MM.1S (cell line): Measurements from ENCODE around the gene PON2.

ENCODE experiments used
- EZH2 ChIP-seq: fragments of 300-600 bp; sonication (generic); optimal IDR thresholded peaks from 2 replicates; pipeline ENCODE3; 2017; ENCODE audit warnings: low read depth, mild to moderate bottlenecking, antibody characterized with exemption, low read length, mixed read lengths
- TF ChIP-seq, protein P1 (sequence below): fragments of 300-600 bp; sonication (generic); IDR thresholded peaks from 2 replicates; pipeline ENCODE4 v1.5.1; 2016; ENCODE audit warnings: antibody characterized with exemption, low read length, mixed read lengths

DNA sequence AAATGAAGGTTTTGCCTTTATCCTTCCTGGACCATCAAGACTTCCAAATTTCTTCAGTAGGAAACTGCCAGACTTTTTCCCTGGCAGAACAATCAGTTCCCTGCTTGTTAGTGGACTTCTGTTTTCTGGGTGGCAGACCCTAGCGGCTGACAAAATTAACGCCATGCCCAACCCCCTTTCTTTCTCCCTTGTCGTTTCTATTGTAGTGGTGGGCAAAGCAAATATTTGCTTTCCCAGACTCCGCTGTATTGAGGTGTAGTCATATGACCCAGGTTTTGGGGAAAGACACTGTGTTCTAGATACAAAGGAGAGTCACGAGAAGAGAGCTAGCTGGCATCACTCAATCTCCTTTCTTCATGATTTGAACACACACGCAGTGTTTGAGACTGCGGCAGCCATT lies 7.7 kb downstream of the PON2 start:
- TF ChIP-seq, protein P1, sequence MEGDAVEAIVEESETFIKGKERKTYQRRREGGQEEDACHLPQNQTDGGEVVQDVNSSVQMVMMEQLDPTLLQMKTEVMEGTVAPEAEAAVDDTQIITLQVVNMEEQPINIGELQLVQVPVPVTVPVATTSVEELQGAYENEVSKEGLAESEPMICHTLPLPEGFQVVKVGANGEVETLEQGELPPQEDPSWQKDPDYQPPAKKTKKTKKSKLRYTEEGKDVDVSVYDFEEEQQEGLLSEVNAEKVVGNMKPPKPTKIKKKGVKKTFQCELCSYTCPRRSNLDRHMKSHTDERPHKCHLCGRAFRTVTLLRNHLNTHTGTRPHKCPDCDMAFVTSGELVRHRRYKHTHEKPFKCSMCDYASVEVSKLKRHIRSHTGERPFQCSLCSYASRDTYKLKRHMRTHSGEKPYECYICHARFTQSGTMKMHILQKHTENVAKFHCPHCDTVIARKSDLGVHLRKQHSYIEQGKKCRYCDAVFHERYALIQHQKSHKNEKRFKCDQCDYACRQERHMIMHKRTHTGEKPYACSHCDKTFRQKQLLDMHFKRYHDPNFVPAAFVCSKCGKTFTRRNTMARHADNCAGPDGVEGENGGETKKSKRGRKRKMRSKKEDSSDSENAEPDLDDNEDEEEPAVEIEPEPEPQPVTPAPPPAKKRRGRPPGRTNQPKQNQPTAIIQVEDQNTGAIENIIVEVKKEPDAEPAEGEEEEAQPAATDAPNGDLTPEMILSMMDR = no peak
- no peak for TF ChIP-seq EZH2
